ENCODE results near the gene SPATS1. TPM values are rescaled to one million over a fixed set of nuclear protein-coding genes. Genes with fewer than 3 reads are reported as not detected.

SPATS1 gene
- total RNA-seq, 1 donor from 2014 or later = not detected

DNA sequence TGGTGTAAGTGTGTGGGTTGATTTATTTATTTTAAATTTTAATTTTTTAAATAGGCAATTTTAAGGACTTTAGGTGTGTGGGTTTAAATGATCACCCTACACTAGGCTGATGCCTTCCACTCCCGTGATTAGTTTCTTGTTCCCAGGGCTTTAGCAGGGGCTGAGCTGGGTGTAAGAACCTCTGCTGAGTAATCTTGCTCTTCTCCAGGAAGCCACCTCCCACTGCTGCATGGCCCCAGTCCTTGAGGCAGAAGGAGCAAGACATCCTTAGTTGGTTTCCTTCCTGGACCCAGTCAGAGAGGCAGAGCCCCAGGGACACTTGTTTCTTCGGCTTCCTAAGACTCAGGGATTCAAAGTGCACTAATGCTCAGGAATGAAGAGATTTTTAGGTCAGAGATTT, 25.2 kb downstream of the SPATS1 start:
- no peak for DNase-seq (ENCODE audit: low spot score)
- Histone ChIP-seq H3K9ac (no peak overlapping the region), H3K36me3 (no peaks in the 10 kb centered on the region), H3K79me2 (ENCODE audit: low read depth) (no peaks in the 10 kb centered on the region), H3K27ac (no peak overlapping the region), H3K9me3 (ENCODE audit: low read depth) (no peaks in the 10 kb centered on the region), H4K20me1 (ENCODE audit: low read depth) (no peaks in the 10 kb centered on the region), H3F3A (ENCODE audit: low read depth) (no peaks in the 10 kb centered on the region), H2AFZ (replicated peaks) (peak overlapping the region; percentile 68), H3K4me2 (no peak overlapping the region), H3K27me3 (no peaks in the 10 kb centered on the region), H3K4me3 (no peak overlapping the region), H3K4me1 (no peaks in the 10 kb centered on the region)
- Mint-ChIP-seq H3K9me3 (no peaks in the 10 kb centered on the region), H3K36me3 (no peaks in the 10 kb centered on the region), H3K27ac (no peak overlapping the region), H3K4me3 (no peak overlapping the region), H3K27me3 (ENCODE audit: insufficient read depth, low read depth) (no peaks in the 10 kb centered on the region), H3K4me1 (no peaks in the 10 kb centered on the region)
- TF ChIP-seq EZH2 (IDR thresholded peaks at IDR 0.05) = no peak
- no peak for TF ChIP-seq EZH2phosphoT487 (IDR thresholded peaks at IDR 0.05)
- TF ChIP-seq, protein P1, sequence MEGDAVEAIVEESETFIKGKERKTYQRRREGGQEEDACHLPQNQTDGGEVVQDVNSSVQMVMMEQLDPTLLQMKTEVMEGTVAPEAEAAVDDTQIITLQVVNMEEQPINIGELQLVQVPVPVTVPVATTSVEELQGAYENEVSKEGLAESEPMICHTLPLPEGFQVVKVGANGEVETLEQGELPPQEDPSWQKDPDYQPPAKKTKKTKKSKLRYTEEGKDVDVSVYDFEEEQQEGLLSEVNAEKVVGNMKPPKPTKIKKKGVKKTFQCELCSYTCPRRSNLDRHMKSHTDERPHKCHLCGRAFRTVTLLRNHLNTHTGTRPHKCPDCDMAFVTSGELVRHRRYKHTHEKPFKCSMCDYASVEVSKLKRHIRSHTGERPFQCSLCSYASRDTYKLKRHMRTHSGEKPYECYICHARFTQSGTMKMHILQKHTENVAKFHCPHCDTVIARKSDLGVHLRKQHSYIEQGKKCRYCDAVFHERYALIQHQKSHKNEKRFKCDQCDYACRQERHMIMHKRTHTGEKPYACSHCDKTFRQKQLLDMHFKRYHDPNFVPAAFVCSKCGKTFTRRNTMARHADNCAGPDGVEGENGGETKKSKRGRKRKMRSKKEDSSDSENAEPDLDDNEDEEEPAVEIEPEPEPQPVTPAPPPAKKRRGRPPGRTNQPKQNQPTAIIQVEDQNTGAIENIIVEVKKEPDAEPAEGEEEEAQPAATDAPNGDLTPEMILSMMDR (IDR thresholded peaks at IDR 0.05) = no peak

GRCh38 chr6:44373051-44373450, 30.6 kb downstream of the SPATS1 start:
- TF ChIP-seq EZH2 (IDR thresholded peaks at IDR 0.05) = no peak
- H3F3A ChIP-seq (ENCODE audit: low read depth) = no peaks in the 10 kb centered on the region
- no peaks in the 10 kb centered on the region for H3K9me3 ChIP-seq (ENCODE audit: low read depth)
- no peaks in the 10 kb centered on the region for H3K36me3 ChIP-seq
- Mint-ChIP-seq H3K9me3 (no peaks in the 10 kb centered on the region), H3K27me3 (ENCODE audit: insufficient read depth, low read depth) (no peaks in the 10 kb centered on the region), H3K36me3 (no peaks in the 10 kb centered on the region), H3K27ac (no peak overlapping the region), H3K4me1 (no peaks in the 10 kb centered on the region), H3K4me3 (no peak overlapping the region)
- H3K27me3 ChIP-seq = no peaks in the 10 kb centered on the region
- H3K27ac ChIP-seq = no peak overlapping the region
- H4K20me1 ChIP-seq (ENCODE audit: low read depth) = no peaks in the 10 kb centered on the region
- no peak overlapping the region for H2AFZ ChIP-seq (replicated peaks)
- H3K4me1 ChIP-seq = no peaks in the 10 kb centered on the region
- no peak for DNase-seq (ENCODE audit: low spot score)
- no peak overlapping the region for H3K4me3 ChIP-seq
- H3K79me2 ChIP-seq (ENCODE audit: low read depth) = no peaks in the 10 kb centered on the region
- H3K9ac ChIP-seq = no peak overlapping the region
- no peak overlapping the region for H3K4me2 ChIP-seq

DNA sequence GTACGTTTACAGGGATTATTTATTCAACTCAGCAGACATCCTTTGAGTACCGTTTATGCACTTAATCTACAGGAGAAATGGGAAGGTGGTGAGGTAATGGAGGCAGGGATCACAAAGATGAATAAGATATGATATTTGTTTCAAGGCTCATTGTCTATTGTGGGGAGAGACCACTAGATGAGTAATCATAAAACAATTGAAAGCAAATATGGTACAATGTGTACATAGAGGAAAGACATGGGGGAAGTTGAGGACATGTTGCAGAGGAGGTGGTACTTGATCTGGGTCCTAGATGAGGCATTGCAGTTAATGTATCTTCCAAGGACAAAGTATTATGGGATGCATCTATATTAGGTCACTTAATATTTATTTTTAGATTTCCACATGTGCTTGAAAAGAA, 31.3 kb downstream of the SPATS1 start:
- Histone ChIP-seq H4K20me1 (ENCODE audit: low read depth) (no peaks in the 10 kb centered on the region), H3K4me1 (no peaks in the 10 kb centered on the region), H3K79me2 (ENCODE audit: low read depth) (no peaks in the 10 kb centered on the region), H3K9me3 (ENCODE audit: low read depth) (no peaks in the 10 kb centered on the region), H3K4me3 (no peak overlapping the region), H3K27me3 (no peaks in the 10 kb centered on the region), H3K4me2 (no peak overlapping the region), H3K36me3 (no peaks in the 10 kb centered on the region), H3K27ac (no peak overlapping the region), H3F3A (ENCODE audit: low read depth) (no peaks in the 10 kb centered on the region), H3K9ac (no peak overlapping the region), H2AFZ (replicated peaks) (no peak overlapping the region)
- H3K9me3 Mint-ChIP-seq = no peaks in the 10 kb centered on the region
- H3K27me3 Mint-ChIP-seq (ENCODE audit: insufficient read depth, low read depth) = no peaks in the 10 kb centered on the region
- TF ChIP-seq, protein P1 (IDR thresholded peaks at IDR 0.05) = no peak
- TF ChIP-seq EZH2 (IDR thresholded peaks at IDR 0.05) = no peak
- TF ChIP-seq EZH2phosphoT487 (IDR thresholded peaks at IDR 0.05) = no peak
- no peak for DNase-seq (ENCODE audit: low spot score)
- H3K27ac Mint-ChIP-seq = no peak overlapping the region
- no peaks in the 10 kb centered on the region for H3K36me3 Mint-ChIP-seq
- no peaks in the 10 kb centered on the region for H3K4me1 Mint-ChIP-seq
- no peak overlapping the region for H3K4me3 Mint-ChIP-seq

DNA sequence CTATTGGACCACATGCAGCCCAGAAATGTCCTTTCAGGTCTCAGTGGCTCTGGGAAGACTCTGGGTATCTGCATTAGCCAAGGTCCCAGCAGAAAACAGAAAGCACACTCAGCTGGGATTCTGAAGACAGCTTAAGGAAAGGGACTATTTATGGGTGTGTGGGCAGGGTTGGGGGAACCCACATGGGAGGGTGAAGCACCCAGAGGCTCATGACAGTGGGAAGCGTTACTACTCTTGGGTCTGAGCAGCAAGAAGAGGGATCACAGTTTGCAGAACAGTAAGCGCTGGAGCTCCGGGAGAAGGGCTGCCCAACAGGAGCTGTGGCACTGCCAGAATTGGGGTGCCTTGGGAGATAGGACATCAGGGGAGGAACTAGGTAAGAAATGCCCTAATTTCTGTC, 32.6 kb downstream of the SPATS1 start:
- H3K36me3 Mint-ChIP-seq = no peaks in the 10 kb centered on the region
- Histone ChIP-seq H3F3A (ENCODE audit: low read depth) (no peaks in the 10 kb centered on the region), H2AFZ (replicated peaks) (no peak overlapping the region), H3K9ac (no peak overlapping the region), H3K9me3 (ENCODE audit: low read depth) (no peaks in the 10 kb centered on the region), H3K27ac (no peak overlapping the region), H3K27me3 (no peaks in the 10 kb centered on the region), H3K4me2 (no peak overlapping the region), H3K36me3 (no peaks in the 10 kb centered on the region), H4K20me1 (ENCODE audit: low read depth) (no peaks in the 10 kb centered on the region), H3K4me3 (no peak overlapping the region), H3K79me2 (ENCODE audit: low read depth) (no peaks in the 10 kb centered on the region), H3K4me1 (no peaks in the 10 kb centered on the region)
- H3K4me3 Mint-ChIP-seq = no peak overlapping the region
- H3K4me1 Mint-ChIP-seq = no peaks in the 10 kb centered on the region
- H3K9me3 Mint-ChIP-seq = no peaks in the 10 kb centered on the region
- TF ChIP-seq EZH2phosphoT487 (IDR thresholded peaks at IDR 0.05) = no peak
- TF ChIP-seq, protein P1 (IDR thresholded peaks at IDR 0.05) = no peak
- no peak for TF ChIP-seq EZH2 (IDR thresholded peaks at IDR 0.05)
- no peak overlapping the region for H3K27ac Mint-ChIP-seq
- no peaks in the 10 kb centered on the region for H3K27me3 Mint-ChIP-seq (ENCODE audit: insufficient read depth, low read depth)
- DNase-seq (ENCODE audit: low spot score) = no peak

Measured in neural progenitor cell (in vitro differentiated cells).